ENCODE results near the gene TRPC4AP.

TRPC4AP gene

GRCh38 chr20:35013421-35014411 lies 78.9 kb downstream of the TRPC4AP start:
- no peak for DNase-seq (ENCODE audit: low read depth, low spot score)

GRCh38 chr20:35012227-35013069 lies 80.2 kb downstream of the TRPC4AP start:
- no peak for DNase-seq (ENCODE audit: low read depth, low spot score)

- DNase-seq (ENCODE audit: low read depth, low spot score), result no peak
Observed at GRCh38 chr20:35011589-35012226, 80.9 kb downstream of the TRPC4AP start.

GRCh38 chr20:35010405-35011192 lies 82.0 kb downstream of the TRPC4AP start:
- no peak for DNase-seq (ENCODE audit: low read depth, low spot score)

GRCh38 chr20:35009665-35010328 lies 82.8 kb downstream of the TRPC4AP start:
- DNase-seq (ENCODE audit: low read depth, low spot score), result no peak

GRCh38 chr20:35008411-35009342 lies 83.9 kb downstream of the TRPC4AP start:
- DNase-seq (ENCODE audit: low read depth, low spot score), result no peak

GRCh38 chr20:35007891-35008290 lies 84.7 kb downstream of the TRPC4AP start:
- DNase-seq (ENCODE audit: low read depth, low spot score), result no peak

- DNase-seq (ENCODE audit: low read depth, low spot score), result no peak
Observed at GRCh38 chr20:35007413-35007812, 85.2 kb downstream of the TRPC4AP start.

- DNase-seq (ENCODE audit: low read depth, low spot score), result no peak
Observed at GRCh38 chr20:35006531-35006971, 86.1 kb downstream of the TRPC4AP start.

- DNase-seq (ENCODE audit: low read depth, low spot score), result no peak
Observed at GRCh38 chr20:35006009-35006408, 86.6 kb downstream of the TRPC4AP start.

GRCh38 chr20:35005463-35005961 lies 87.1 kb downstream of the TRPC4AP start:
- DNase-seq (ENCODE audit: low read depth, low spot score), result no peak

GRCh38 chr20:35004749-35005462 lies 87.7 kb downstream of the TRPC4AP start:
- DNase-seq (ENCODE audit: low read depth, low spot score), result no peak

GRCh38 chr20:35004051-35004725 lies 88.4 kb downstream of the TRPC4AP start:
- DNase-seq (ENCODE audit: low read depth, low spot score), result no peak

GRCh38 chr20:35003211-35004031 lies 89.2 kb downstream of the TRPC4AP start:
- no peak for DNase-seq (ENCODE audit: low read depth, low spot score)

- no peak for DNase-seq (ENCODE audit: low read depth, low spot score)
Observed at GRCh38 chr20:35002426-35003210, 90.0 kb downstream of the TRPC4AP start.
